NCI-H748 treated with DMSO at 0.1 percent for 48 hours (cell line): ENCODE measurements around the gene NMRK2.
A peak's percentile ranks its signal among the peaks of the same experiment; 100 is the strongest.

Experiments
- DNase-seq: peaks from one replicate; lab custom pipeline; 2025; lab: John Stamatoyannopoulos, UW

The NMRK2 gene

DNA sequence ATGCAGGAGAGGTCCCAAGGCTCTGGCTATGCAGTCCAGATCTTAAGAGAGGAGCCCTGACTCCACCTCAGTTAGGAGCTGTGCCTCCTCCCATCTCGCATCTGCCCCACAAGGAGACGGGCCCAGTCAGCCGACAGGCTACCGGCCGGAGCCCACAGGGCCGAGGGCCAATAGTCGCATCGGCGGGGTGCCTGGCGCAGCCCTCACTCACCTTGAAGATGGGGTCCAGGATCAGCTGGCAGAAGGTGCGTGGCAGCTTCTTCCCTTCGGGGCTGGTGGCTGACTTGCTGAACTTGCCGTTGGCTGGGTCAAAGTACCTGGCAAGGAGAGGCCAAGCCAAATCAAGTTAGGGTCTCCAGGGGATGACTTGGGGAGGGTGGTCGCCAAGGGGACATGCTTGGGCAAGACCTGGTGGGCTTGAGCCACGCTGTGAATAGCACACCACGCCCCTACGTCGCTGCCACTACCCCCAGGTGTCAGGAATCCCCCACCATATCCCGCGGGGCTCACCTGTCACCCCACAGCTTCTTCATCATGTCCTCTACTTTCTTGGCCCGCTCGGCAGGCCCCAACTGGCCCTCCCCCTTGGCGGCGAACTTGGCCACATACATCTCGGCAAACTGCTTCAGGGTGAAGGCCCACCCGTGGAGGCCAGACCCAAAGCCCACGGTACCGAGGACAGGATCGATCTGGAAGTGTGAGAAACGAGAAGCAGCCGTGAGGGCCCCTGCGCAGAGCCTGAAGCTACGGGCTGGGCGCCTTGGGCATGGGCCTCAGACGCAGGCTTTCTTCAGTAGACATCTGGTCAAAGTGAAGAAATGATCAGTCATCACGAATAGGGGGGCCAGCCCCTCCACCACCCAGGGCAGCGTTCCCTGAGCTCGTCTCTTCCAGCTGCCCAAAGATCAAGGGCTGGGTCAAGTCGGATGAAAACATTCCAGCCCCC lies 49.1 kb downstream of the NMRK2 start:
- no peak for DNase-seq

- no peak for DNase-seq
Measured at GRCh38 chr19:3982701-3983541, 50.1 kb downstream of the NMRK2 start.

GRCh38 chr19:3983542-3983914 lies 50.7 kb downstream of the NMRK2 start:
- DNase-seq: no peak

GRCh38 chr19:3983936-3984583 lies 51.2 kb downstream of the NMRK2 start:
- no peak for DNase-seq

DNA sequence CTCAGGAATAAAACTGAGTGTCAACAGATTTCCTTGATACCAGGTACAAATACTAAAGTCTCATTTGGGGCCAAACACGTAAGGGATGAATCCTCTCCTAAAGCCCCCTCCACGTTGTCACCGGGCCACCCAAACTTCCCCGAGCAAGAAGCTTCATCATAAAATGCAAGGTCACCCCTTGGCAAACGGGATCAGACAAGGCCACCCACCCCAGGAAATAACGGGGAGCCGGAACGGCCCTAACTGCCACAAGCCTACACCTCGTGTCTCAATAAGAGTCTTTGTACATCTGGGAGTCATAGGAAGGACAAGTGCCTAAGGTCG lies 51.7 kb downstream of the NMRK2 start:
- no peak for DNase-seq

DNA sequence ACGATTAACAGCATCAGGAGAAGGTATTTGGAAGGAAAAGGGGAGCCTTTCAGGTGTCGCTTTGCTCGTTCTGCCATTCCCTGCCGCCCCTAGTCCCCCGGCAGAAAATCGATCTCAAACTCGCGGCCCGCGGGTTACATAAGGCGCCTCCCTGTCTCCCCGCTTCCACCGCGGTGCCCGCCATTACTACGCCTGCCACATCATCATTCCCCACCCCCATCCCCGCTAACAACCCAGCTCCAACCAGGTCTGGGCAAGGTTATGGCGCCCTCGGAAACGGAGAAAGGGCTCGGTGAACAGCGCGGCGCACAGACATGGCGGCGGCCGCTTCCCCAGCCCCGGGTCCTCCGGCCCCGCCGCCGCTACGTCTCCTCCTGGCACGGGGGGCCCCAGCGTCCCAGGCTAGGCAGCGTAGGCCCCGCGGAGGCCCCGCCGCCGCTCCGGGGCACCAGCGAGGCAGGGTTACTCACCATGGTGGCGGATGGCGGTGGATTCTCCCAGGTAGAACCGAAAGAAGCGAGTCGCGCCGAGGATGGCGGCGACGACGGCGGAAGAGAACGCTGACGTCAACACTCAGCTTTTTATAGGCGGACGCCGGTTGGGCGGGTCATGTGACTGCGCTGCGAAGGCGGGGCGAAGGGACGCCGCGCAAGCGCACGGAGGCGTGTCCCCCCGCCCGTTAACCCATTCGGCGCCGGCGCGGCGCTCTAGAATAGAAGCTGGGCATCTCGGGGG lies 52.2 kb downstream of the NMRK2 start, which contains the start of gene EEF2:
Gene EEF2 (minus strand): TSS at position 556 of the 735 bp plus-strand sequence. CDS start 83 bp downstream, at position 473.
- DNase-seq: peak; percentile 54

GRCh38 chr19:3985643-3986259 lies 52.9 kb downstream of the NMRK2 start:
- no peak for DNase-seq

DNA sequence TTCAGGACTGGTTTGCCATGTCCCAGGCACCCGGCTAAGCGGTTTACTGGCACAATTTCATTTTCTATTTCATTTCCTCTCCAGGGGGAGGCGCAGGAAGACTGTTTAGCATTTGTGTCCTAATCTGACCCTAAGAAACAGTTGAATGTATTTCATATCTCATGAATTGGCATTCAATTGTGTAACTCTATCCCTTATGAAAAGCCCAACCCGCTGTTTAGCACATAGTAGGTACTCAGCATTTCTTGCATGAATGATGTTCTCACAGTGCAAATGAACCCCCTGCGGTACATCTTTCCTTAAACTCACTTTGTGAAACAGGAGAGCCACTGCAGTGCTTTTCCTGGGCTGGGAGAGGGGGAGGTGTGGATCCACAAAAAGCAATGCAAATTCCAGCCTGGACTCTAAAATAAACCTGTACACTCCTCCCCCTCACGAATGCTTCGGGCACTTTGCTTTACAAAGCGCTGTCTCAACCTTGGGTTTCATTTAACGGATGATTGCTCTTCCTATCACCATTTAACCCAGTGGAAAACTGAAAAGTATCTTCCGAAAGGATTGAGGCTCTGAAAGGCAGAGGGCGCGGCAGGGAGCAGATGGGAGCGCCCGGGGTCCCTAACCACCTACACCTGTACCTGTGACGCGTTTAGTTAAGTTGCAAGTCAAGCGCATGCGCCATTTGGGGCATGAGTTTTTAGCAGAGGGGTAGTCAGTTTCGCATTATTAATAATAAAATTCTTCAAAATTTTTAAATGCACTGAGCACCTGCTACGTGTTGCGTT lies 53.6 kb downstream of the NMRK2 start:
- DNase-seq: peak; percentile 90

DNA sequence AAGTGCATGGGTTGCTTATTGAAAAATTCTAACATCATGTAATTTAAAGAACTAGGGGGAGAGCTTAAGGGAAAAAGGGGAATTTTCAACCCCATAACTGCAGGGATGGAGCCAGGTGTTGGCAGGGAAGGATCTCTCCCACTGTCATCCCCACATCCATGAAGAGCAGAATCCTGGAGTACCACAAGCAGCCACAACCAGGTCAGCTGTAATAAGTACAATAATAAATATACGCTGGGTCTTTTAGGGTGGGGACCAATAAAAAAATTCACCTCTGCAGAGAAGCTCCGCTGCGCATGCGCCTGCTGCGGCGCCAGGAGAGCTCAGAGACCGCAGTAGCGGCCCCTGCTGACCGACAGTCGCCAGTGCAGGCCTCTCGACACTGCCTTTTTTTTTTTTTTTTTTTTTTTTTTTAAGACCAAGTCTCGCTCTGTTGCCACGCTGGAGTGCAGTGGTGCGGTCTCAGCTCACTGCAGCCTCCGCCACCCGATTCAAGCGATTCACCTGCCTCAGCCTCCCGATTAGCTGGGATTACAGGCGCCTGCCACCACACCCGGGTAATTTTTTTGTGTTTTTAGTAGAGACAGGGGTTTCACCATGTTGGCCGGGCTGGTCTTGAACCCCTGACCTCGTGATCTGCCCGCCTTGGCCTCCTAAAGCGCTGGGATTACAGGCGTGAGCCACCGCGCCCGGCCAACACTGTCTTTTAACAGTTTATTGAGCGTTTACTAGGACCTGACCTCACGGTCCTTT lies 54.9 kb downstream of the NMRK2 start:
- peak; percentile 37 for DNase-seq

DNA sequence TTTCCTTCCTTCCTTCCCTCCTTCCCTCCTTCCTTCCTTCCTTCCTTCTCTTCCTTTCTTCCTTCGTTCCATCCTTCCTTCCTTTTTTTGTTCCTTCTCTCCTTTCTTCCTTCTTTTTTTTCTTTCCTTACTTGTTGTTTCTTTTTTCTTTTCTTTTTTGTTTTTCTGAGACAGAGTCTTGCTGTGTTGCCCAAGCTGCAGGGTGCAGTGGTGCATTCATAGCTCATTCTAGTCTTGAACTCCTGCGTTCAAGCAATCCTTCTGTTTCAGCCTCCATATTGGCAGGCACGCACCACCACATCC lies 57.9 kb downstream of the NMRK2 start:
- DNase-seq: no peak
